Measurements from ENCODE around the gene UCP2. TPM values are rescaled to one million over a fixed set of nuclear protein-coding genes. Genes with fewer than 3 reads are reported as not detected.

Gene UCP2
- total RNA-seq, 1 donor from 2014 or later = 12.8 TPM

- H3K9me3 Mint-ChIP-seq (ENCODE audit: unreplicated experiment) = no peaks in the 10 kb centered on the region
- no peak overlapping the region for H3K4me3 Mint-ChIP-seq (ENCODE audit: unreplicated experiment)
- H3K36me3 Mint-ChIP-seq (ENCODE audit: low read depth, unreplicated experiment) = peaks cover 15% of the 10 kb centered on the region
- no peaks in the 10 kb centered on the region for H3K27me3 Mint-ChIP-seq (ENCODE audit: unreplicated experiment)
- H3K4me1 Mint-ChIP-seq (ENCODE audit: unreplicated experiment) = no peaks in the 10 kb centered on the region
- H3K27ac Mint-ChIP-seq (ENCODE audit: unreplicated experiment) = no peak overlapping the region
- DNase-seq (ENCODE audit: low spot score) = no peak
- TF ChIP-seq CTCF (IDR thresholded peaks at IDR 0.05; ENCODE audit: unreplicated experiment) = no peak
These were observed 17.1 kb upstream of the UCP2 start for GRCh38 chr11:73999581-74000306.

GRCh38 chr11:73998846-73999575 is 16.4 kb upstream of the UCP2 start:
- Mint-ChIP-seq H3K4me1 (ENCODE audit: unreplicated experiment) (no peaks in the 10 kb centered on the region), H3K27ac (ENCODE audit: unreplicated experiment) (no peak overlapping the region), H3K27me3 (ENCODE audit: unreplicated experiment) (no peaks in the 10 kb centered on the region), H3K36me3 (ENCODE audit: low read depth, unreplicated experiment) (peaks cover 15% of the 10 kb centered on the region), H3K9me3 (ENCODE audit: unreplicated experiment) (no peaks in the 10 kb centered on the region), H3K4me3 (ENCODE audit: unreplicated experiment) (no peak overlapping the region)
- TF ChIP-seq CTCF (IDR thresholded peaks at IDR 0.05; ENCODE audit: unreplicated experiment) = no peak
- DNase-seq (ENCODE audit: low spot score) = no peak

GRCh38 chr11:73997120-73997770 is 14.6 kb upstream of the UCP2 start:
- no peak overlapping the region for H3K4me3 Mint-ChIP-seq (ENCODE audit: unreplicated experiment)
- H3K27ac Mint-ChIP-seq (ENCODE audit: unreplicated experiment) = no peak overlapping the region
- peaks cover 5% of the 10 kb centered on the region for H3K36me3 Mint-ChIP-seq (ENCODE audit: low read depth, unreplicated experiment)
- H3K27me3 Mint-ChIP-seq (ENCODE audit: unreplicated experiment) = no peaks in the 10 kb centered on the region
- TF ChIP-seq CTCF (IDR thresholded peaks at IDR 0.05; ENCODE audit: unreplicated experiment) = no peak
- H3K9me3 Mint-ChIP-seq (ENCODE audit: unreplicated experiment) = no peaks in the 10 kb centered on the region
- no peaks in the 10 kb centered on the region for H3K4me1 Mint-ChIP-seq (ENCODE audit: unreplicated experiment)
- no peak for DNase-seq (ENCODE audit: low spot score)

GRCh38 chr11:73996161-73996747 is 13.6 kb upstream of the UCP2 start:
- no peak for DNase-seq (ENCODE audit: low spot score)
- Mint-ChIP-seq H3K4me1 (ENCODE audit: unreplicated experiment) (no peaks in the 10 kb centered on the region), H3K9me3 (ENCODE audit: unreplicated experiment) (no peaks in the 10 kb centered on the region), H3K4me3 (ENCODE audit: unreplicated experiment) (no peak overlapping the region), H3K27ac (ENCODE audit: unreplicated experiment) (no peak overlapping the region), H3K36me3 (ENCODE audit: low read depth, unreplicated experiment) (peaks cover 2% of the 10 kb centered on the region), H3K27me3 (ENCODE audit: unreplicated experiment) (peaks cover 1% of the 10 kb centered on the region)
- TF ChIP-seq CTCF (IDR thresholded peaks at IDR 0.05; ENCODE audit: unreplicated experiment) = no peak
